ENCODE results near the gene CAMK2A.
A peak's percentile ranks its signal among the peaks of the same experiment; 100 is the strongest.

GRCh38 chr5:150214289-150214688, 75.3 kb downstream of the CAMK2A start:
- TF ChIP-seq, protein P1, sequence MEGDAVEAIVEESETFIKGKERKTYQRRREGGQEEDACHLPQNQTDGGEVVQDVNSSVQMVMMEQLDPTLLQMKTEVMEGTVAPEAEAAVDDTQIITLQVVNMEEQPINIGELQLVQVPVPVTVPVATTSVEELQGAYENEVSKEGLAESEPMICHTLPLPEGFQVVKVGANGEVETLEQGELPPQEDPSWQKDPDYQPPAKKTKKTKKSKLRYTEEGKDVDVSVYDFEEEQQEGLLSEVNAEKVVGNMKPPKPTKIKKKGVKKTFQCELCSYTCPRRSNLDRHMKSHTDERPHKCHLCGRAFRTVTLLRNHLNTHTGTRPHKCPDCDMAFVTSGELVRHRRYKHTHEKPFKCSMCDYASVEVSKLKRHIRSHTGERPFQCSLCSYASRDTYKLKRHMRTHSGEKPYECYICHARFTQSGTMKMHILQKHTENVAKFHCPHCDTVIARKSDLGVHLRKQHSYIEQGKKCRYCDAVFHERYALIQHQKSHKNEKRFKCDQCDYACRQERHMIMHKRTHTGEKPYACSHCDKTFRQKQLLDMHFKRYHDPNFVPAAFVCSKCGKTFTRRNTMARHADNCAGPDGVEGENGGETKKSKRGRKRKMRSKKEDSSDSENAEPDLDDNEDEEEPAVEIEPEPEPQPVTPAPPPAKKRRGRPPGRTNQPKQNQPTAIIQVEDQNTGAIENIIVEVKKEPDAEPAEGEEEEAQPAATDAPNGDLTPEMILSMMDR (IDR thresholded peaks at IDR 0.05): peak in 5 of 12 donors; percentile 23 to 44 (median 28)
- TF ChIP-seq POLR2A (IDR thresholded peaks at IDR 0.05): no peak
